HG02759 (cell line): ENCODE data around the gene SPATA31E1.
"Not testable (repeated sequence)": the region's sequence is repeated elsewhere in the genome, so short reads cannot be mapped to it uniquely, and the experiment has no call there.

Experiments used
- ATAC-seq: cut with Tn5 transposase; IDR thresholded peaks from one replicate; pipeline ENCODE4 v1.9.1; 2021; ENCODE audit warnings: mild to moderate bottlenecking, moderate library complexity; ENCODE audit not compliant: unreplicated experiment

The SPATA31E1 gene

DNA sequence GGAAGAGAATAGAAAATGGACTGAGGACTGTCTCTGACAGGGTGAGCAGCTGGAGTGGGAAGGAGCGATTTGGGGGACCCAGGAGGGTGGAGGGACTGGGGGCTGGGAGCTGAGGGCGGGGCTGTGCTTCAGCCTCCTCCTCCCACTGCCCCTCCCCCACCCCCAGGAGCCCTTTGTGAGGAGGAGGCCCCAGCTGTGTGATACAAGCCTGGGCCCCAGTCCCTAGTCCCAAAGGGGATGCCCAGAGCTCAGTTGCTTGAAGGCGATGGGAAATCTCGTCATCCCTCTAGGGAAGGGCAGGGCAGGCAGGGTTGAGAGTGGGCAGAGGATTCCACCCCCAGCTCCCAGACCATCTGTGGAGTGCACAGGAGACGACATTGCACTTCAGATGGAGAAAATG, at the start of gene SPATA31E1:
TSS of gene SPATA31E1 (plus strand) at position 251 of the 400 bp plus-strand sequence. CDS start at position 266, 15 bp downstream.
- ATAC-seq: no peak

DNA sequence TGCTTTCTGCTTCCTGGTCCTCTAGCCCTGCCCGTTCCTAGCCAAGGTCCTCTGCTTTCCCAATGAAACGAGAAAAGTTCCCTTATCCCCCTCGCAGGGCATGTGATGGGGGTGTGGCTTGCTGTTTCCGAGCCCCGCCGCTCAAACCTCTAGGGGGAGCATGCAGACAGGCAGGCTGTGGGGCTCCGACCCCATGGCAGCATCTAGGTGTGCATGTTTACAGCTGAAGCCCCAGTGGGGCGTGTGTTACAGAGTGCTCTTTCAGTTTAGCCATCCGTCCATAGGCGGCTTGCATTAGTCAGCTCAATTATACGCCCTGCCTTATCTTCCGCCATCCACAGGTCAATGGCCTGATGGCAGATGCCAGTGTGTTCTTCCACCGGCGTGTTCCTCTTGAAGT, 48.3 kb upstream of the SPATA31E1 start:
- no peak for ATAC-seq

DNA sequence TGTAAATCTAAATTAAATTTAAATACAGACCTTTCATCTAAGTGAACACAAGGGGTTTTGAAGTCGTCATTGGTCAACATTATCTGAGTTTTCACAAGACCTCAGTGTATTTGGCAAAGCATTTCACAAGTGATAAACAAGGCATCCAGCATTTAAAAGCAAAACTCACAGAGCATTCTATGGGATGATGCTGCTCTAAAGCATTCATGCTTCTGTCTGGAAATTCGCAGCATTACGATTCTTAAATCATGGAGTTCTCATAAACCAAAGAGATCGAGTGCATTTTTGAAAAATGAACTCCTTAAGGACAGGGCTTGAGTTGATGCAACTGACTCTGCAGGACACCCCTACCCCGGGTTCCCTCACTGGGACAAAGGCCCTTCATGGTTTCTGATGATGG, 46.1 kb upstream of the SPATA31E1 start:
- ATAC-seq: no peak

DNA sequence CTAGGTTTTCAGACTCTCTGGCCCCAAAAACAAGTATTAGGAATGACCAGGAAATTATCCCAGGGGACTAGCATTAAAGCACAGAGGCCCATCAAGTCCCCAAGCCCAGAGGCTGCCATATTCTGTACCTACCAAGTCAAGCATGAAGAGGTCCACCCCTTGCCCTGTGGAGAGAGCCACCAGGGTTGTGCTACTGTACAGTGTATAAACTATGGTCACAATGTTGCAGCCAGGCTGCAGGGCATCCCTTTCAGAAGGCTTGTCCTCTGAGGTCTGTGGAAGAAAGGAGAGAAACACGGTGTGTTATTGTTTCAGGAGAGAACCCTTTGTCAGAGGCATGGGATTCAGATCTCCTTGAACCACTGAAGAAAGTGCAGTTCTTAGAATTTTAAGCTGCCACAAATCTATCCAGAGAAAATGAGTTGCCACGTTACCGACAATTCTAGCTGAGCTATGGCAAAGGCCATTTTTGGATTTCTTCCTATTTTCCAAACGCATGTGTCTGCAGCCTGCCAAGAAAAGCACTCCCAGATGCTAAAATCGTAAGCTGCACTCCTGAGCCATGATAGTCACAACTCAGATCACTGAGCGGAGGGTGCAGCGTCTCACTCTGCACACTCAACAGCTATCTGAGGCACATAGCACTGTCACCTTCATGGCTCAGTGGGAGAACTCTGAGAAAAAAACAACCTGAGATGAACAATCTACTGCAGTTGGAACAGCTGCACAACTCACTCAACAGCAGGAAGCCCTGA, 45.5 kb upstream of the SPATA31E1 start:
- no peak for ATAC-seq

DNA sequence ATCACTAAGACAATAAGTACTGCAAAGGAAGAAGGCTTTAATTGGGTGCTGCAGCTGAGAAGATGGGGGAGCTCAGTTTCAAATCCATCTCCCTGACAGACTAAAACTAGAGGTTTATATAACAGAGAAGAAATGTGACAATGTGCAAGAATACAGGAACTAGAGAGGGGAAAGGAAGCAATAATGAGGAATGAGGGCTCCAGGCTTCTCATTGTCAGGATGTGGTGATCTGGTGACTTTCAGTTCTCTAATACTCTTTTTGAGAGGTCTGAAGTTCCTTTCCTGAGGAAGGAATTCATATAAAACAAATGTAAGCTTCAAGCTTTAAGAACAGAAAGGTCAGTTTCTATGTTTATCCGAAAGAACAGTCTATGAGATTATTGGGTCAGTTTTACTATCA, 42.5 kb upstream of the SPATA31E1 start:
- no peak for ATAC-seq

DNA sequence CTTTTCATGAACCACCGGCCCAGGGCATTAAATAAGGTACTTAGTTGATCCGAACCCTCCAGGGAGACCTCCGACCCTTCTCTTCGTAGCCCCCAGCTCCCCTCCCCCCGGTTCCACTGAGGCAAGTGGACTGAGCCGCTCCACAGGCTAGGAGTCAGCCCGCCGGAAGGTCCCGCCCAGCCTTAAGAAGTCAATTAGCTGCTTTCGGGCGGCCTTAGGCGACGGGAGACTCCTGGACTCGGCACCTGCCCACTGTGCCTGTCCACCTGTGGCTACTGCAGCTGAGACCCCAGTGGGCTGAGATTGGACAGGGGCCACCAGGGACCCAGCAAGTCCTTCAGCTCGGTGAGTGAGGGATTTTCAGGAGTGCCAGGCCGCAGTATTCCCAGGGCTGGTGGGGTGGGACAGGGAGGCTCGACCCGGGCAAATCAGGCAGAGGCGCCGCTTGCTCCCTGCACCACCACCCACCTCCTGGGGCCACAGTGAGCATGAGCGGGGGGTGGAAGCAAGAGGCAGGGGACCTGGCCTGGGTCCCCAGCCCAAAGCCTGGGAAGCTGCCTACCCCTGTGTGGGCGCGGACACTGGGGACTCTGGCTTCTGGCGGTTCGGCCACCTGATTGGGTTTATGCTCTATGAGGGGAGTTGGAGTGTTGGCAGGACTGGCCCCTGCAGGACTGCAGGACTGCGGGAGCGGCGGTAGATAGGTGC, 39.6 kb upstream of the SPATA31E1 start:
- ATAC-seq: no peak

DNA sequence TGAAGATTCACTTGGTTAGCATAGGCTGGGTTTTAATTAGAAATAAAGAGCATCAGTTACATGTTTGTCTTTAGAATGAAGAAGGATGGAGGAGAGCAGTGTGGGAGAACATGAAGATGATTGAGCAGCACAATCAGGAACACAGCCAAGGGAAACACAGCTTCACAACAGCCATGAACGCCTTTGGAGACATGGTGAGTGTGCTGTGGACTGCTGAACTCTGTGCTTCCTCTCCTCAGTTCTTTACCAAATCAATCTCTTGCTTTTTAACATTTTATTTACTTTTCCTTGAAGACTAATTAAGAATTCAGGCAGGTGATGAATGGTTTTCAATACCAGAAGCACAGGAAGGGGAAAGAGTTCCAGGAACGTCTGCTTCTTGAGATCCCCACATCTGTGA, 38.2 kb upstream of the SPATA31E1 start:
- ATAC-seq: no peak

DNA sequence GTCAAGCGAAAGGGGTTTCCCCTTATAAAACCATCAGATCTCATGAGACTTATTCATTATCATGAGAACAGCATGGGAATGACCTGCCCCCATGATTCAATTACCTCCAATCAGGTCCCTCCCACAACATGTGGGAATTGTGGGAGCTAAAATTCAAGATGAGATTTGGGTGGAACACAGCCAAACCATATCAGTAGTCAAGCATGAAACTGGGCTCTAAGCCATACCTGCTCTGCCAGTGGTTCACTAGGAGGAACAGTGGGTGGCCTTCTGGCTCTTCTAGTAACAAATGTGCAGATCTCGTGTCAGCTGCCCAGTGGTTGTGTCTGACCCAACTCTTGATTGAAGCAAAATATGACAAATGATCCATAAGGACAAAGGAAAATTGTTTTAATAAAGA, 34.9 kb upstream of the SPATA31E1 start:
- ATAC-seq: not testable (repeated sequence)

DNA sequence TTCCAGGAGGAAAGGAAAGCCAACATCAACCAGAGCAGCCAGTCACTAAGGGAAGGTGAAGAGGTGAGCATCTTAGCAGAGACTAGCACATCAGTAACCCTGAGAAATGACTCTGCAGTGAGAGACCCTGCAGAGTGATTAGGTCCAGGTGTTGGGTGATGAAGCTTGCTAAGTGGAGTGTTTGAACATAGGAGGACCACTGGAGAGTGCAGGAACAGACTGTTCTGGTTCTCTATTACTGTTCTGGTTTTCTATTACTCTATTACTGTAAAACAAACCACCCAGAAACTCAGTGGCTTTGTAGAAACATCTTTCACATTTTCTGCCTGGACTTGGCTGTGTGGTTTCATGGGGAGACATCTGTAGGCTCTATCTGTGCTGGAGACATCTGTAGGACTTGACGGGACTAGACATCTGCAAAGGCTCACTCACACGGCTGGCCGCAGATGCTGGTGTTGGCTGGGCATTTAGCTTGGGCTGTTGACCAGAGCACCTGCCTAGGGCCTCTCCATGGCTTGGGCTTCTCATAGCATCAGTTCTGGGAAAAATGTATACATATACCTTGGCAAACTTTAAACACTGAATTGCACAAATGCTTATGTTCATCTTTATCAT, 33.4 kb upstream of the SPATA31E1 start:
- no peak for ATAC-seq

DNA sequence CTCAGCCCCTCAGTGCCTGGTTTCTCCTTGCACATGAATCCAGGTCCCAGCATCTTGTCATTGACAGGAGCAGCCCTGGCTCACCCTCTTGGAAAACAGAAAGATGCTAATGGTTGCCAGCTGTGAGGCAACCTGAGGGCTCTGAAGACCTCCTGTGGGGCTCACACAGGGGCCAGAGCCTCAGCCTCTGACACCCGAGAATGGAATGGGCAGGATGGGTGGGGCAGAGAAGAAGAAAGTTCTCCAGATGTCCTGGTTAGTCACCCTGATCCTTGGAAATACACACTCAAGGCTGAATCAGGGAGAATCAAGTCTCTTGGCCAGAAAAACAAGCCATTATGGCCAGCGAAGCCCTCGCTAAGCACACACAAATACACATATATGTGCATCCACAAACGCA, 32.3 kb upstream of the SPATA31E1 start:
- no peak for ATAC-seq

DNA sequence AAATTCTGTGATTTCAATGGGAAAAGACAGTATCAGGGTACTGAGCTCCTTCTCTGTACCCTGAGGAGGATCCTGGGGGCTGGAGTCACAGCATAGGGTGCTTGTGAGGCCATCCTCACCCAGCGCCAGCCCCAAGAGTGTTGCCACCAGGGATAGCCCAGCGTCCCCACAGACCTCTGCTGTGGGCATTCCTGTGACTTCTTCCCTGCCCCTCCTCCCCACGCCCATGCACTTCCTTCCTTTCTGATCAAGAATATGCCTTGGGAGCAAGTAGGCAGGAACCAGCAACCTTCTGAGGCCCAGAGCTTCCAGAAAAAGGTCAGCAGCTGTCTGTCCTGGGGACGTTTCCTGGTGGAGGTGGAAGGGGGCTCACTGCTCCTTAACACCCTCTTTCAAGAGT, 31.5 kb upstream of the SPATA31E1 start:
- ATAC-seq: not testable (repeated sequence)

DNA sequence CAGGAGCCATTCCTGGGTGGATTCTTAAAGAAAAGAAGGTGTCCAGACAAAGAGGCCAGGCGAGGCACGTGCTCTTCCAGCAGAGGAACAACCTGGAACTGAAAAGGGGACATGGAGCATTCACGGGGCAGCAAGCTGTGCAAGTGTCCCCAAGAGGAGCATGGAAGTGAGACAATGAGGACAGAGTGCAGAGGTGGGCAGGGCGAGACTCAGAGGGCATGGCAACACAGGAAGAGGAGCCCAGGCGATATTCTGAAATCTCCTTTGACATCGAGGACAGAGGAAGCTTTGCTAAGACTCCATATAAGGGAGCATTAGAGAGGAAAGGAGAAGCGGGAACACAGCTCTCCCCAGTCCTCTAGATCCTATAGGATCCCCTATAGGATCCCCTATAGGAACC, 29.4 kb upstream of the SPATA31E1 start:
- no peak for ATAC-seq

DNA sequence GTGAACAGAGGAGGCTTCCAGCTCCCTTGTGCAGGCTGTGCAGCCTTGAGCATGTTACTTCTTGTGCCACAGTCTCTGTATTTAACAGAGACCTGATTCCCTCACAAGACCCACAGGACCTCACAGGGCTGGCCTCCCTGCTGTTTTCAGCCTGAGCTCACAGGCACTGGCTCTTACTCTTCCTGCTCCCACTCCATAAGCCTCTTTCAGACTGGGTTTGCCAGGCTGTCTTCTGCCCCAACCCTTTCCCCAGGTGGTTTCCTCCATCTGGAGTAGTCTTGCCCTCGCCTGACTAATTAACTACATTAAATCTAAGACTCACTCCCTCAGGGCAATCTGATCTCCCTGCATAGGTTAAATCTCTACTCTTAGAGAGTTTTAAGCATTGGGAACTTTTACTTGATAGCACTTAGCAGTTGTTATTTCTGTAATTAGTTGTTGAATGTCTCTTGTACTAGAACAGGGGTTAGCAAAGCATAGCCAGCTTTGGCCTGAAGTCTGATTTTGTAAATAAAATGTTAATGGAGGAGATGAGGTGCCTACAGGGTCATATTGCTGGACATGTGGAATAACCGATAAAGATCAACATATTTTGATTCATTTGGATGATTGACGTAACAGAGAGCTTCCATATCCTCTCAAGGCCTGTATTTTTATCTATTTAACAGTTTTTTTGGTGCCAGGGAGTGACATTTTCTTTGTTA, 28.6 kb upstream of the SPATA31E1 start:
- no peak for ATAC-seq

DNA sequence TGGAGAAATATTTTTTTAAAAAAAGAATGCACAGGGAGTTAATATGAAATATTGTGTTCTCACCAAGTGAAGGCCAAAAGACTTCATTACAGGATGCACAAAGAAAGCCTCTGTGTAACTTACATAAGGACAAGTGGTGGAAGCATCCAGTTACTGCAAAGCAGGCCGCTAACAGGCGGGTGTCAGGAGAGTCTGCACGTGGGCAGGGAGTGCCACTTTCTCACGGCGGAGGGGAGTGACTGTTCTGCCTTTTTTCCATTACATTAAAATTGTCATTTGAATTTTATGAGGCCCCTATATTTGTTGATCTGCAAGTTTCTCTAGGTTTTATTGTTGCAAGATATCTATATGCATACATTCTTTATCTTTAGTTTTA, 28.1 kb upstream of the SPATA31E1 start:
- ATAC-seq: no peak

DNA sequence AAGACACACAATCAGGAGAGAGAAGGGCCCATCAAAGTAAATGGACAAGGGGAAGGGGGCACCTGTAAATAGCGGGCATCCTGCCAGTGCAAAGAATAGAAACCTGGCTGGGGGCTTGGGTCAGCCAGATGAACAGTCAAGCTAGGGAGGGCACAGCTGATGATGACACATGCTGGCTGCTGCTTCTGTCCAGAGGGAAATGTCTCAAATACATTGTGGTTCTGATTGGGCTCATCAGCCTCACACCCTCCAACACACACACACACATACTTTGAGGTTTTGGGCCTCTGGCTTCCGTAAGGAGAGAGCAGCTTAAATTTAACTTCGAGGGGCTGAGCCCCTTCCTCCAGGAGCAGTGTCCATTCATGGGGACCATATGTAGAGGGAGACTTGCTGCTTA, 27.6 kb upstream of the SPATA31E1 start:
- ATAC-seq: no peak

DNA sequence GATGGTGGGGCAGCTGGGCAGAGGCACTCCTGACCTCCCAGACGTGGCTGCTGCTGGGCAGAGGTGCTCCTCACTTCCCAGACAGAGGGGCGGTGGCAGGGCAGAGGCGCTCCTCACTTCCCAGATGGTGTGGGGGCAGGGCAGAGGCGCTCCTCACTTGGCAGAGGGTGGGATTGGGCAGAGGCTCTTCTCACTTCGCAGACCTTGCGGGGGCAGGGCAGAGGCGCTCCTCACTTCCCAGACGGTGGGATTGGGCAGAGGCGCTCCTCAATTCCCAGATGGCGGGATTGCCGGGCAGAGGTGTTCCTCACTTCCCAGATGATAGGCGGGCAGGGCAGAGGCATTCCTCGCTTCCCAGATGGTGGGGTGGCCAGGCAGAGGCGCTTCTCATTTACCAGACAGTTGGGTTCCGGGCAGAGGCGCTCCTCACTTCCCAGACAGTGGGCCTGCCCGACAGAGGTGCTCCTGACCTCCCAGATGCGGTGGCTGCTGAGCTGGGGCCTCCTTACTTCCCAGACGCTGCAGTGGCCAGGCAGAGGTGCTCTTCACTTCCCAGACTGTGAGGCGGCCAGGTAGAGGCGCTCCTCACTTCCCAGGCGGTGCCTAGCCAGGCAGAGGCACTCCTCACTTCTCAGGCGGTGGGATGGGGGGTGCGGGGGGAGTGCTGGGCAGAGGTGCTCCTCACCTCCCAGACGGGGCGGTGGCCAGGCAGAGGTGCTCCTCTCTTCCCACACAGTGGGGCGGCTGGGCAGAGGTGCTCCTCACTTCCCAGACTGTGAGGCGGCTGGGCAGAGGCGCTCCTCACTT, 25.3 kb upstream of the SPATA31E1 start:
- no peak for ATAC-seq

DNA sequence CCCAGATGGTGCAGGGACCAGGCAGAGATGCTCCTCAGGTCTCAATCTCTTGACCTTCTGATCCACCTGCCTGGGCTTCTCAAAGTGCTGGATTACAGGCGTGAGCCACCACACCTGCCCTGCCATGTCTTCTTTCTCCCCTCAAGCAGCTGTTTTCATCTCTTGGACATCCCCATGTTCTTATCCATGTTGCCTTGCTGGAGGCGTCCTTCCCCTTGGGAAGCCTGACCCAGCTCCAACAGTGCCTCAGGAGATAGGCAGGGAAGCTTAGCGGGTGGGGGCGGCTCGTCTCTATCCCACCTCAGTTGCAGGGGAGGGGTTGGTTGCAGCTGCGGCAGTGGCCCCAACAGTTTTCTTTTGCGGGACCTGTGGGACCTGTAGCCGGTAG, 24.7 kb upstream of the SPATA31E1 start:
- no peak for ATAC-seq

DNA sequence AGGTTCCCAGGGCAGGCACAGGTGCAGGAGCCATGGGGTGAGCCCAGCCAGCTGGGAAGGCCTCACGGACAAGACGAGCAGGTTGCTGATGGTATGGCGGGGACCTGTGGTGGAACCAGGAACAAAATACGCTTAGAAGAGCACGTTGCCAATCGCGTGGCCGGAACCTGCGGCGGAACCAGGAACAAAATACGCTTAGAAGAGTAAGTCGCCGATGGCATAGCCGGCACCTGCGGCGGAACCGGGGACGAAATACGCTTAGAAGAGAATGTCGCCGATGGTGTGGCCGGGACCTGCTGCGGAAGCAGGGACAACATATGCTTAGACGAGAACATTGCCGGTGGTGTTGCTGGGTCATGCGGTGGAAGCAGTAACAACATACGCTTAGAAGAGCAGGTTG, 23.5 kb upstream of the SPATA31E1 start:
- ATAC-seq: no peak

DNA sequence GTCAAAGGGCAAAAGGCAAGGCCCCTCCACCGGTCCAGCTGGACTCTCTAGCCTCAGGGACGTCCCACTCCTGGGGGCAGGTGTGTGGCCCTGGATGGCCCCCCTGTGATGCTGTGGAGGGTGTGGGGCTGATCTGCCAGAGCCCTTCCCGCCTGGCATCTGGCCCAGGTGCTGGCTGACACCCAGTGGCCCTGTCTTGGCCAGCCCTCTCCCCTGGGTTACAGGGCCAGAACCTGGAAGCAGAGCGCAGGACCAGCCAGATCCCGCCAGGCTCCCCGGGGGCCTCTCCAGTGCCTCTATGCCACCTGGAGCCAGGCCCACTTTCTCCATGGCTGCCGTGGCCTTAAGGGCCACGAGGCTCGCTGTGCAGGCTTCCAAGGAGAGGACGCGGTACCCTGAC, 22.9 kb upstream of the SPATA31E1 start:
- ATAC-seq: no peak

DNA sequence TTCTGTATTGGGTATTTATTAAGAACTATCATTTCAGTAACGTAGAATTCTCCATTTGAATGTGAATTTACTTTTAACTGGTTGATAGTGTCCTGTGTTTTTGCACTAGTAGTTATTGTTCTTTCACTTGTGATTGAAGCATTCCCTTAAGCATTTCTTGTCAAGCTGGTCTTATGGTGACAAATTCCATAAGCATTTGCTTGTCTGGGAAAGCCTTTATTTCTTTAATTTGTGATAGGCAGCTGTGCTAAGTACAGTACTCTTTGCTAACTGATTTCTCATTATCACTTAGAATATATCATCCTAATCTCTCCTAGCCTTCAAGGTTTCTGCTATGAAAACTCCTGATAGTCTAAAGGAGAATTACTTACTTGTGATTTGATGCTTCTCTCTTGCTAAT, 21.3 kb upstream of the SPATA31E1 start:
- ATAC-seq: no peak
